Stimulated activated CD4-positive, alpha-beta T cell treated with anti-CD3 and anti-CD28 coated beads, Interleukin-2, amount 100 ng/mL, for 48 hours (primary cell): Measurements from ENCODE around the gene PDK1.
"Not testable (repeated sequence)": the region's sequence is repeated elsewhere in the genome, so short reads cannot be mapped to it uniquely, and the experiment has no call there.

Experiments
- DNase-seq, 2 donors: peaks; one replicate each; pipeline ENCODE4 v3.0.0-alpha.2; 2020

The PDK1 gene

DNA sequence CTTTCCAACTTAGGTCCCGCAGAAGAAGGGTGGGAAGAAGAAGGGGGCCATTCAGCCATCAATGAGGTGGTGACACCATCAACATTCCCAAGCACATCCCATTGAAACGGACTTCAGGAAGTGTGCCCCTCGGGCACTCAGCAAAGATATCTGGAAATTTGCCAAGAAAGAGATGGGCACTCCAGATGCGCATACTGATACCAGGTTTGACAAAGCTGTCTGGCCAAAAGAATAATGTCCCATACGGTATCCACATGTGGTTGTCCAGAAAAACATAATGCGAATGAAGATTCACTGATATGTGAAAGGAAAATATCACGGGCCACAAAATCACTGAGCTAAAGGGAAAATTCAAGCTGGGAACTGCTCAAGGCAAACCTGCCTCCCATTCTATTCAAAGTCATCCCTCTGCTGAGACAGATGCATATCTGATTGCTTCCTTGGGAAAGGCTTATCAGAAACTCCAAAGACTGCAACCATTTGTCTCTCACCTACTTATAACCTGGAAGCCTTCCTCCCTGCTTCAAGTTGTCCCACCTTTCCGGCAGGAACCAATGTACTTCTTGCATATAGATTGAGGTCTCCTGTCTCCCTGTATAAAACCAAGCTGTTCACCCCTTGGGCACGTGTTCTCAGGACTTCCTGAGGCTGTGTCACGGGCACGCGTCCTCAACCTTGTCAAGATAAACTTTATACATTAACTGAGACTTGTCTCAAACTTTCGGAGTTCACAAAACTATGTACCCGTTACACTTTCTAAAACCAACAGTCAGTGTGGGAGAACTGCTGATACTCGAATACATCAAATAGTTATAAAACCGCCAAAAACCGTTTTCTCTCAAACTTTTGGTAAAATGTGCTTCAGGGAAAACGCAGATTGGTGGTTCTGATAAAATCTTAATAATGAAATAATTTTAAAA, 1.3 kb upstream of the PDK1 start:
- no peak for DNase-seq

DNA sequence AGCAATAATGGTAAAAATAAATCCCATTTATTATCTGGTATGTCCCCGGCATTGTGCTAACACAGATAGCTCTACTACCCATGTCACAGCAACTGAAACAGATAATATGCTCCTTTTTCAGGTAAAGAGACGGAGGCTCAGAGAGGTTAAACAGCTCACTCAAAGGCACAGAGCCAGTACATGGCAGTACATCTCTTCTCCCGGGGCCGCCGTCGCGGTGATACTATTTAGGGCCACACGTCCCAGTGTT, 693 bp upstream of the PDK1 start:
- DNase-seq = no peak

- peak; percentile 52 to 53 for DNase-seq
These were observed 569 bp downstream of the PDK1 start for GRCh38 chr2:172556284-172557033.

DNA sequence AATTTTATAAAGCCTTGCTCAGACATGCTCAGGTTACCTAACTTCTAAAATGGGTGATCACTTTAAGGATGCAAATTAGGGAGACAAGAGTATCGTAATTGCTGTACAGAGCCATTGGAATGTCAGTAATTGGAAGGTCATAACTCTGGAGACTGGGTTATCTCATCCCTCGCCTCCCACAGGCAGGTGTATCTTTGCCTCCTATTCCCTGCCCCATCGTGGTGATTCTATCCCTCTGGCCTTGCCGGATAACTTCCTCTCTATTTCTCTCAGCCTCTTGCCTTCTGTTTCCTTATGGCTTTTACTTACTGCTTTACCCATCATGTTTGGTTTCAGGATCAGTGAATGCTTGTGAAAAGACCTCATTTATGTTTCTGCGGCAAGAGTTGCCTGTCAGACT, 2.5 kb downstream of the PDK1 start:
- no peak for DNase-seq

- DNase-seq = no peak
These were observed 4.8 kb downstream of the PDK1 start for GRCh38 chr2:172560721-172561120.

DNA sequence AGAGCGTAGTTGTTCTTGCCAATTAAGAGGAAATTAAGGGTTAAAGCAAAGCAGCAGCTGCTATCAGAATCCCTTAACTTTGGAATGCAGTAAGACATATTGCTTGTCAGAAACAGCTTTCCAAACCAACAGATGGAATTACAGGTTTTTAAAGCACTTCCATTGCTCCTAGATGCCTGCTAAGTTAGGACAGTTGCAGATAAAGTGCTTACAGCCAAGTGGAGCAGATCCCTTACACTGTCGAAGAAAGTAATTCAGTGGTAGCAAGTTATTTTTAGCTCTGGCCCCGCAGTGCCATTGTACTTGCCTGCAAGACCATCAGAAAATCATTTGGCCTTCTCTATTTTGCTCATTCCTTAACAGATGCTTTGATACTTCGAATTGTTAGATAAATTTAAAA, 5.4 kb downstream of the PDK1 start:
- DNase-seq = no peak

GRCh38 chr2:172562298-172562697, 6.4 kb downstream of the PDK1 start:
- no peak for DNase-seq

DNA sequence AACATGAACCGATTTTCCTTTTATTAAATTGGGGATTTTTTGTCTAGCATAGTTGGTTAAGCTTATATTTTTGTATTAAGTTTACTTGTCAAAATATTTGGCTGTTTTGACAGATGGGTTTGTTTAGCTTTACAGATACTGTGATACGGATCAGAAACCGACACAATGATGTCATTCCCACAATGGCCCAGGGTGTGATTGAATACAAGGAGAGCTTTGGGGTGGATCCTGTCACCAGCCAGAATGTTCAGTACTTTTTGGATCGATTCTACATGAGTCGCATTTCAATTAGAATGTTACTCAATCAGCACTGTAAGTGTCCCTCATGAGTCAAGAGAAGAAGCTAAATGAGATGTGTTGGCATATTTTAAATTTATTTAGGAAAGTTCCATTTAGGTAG, 8.5 kb downstream of the PDK1 start:
- no peak for DNase-seq

- DNase-seq = no peak
These were observed 15.4 kb downstream of the PDK1 start for GRCh38 chr2:172571245-172571644.

GRCh38 chr2:172572981-172573380, 17.1 kb downstream of the PDK1 start:
- no peak for DNase-seq

DNA sequence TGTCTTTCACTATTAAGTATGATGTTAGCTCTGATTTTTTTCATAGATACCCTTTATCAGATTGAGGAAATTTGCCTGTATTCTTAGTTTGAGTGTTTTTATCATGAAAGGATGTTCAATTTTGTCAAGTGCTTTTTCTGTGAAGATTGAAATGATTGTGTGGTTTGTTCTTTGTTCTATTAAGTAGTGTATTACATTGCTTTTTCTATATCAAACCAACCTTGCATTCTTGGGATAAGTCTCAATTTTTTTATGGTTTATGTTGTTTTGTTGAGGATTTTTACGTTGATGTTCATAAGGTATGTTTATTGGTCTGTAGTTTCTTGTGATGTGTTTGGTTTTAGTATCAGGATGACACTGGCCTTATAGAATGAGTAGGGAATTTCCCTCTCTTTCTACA, 19.1 kb downstream of the PDK1 start:
- no peak for DNase-seq

- no peak for DNase-seq
These were observed 22.2 kb downstream of the PDK1 start for GRCh38 chr2:172578054-172578453.

GRCh38 chr2:172578860-172579512, 23.1 kb downstream of the PDK1 start:
- DNase-seq = no peak

DNA sequence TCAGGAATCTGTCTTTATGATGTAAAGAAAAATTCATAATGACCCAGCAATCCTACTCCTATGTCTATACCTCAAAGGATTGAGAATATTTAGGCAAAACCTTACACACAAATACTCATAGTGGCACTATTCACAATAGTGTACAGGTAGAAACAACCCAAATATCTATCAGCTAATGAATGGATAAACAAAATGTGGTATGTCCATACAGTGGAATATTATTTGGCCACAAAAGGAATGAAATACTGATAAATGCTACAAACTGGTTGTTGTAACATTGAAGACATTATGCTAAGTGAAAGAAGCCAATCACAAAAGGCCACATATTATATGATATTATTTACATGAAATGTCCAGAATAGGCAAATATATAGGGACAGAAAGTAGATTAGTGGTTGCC, 24.7 kb downstream of the PDK1 start:
- DNase-seq = no peak

- no peak for DNase-seq
These were observed 26.8 kb downstream of the PDK1 start for GRCh38 chr2:172582656-172583055.

GRCh38 chr2:172586245-172586891, 30.5 kb downstream of the PDK1 start:
- DNase-seq = no peak

GRCh38 chr2:172587231-172587630, 31.3 kb downstream of the PDK1 start:
- DNase-seq = not testable (repeated sequence)

DNA sequence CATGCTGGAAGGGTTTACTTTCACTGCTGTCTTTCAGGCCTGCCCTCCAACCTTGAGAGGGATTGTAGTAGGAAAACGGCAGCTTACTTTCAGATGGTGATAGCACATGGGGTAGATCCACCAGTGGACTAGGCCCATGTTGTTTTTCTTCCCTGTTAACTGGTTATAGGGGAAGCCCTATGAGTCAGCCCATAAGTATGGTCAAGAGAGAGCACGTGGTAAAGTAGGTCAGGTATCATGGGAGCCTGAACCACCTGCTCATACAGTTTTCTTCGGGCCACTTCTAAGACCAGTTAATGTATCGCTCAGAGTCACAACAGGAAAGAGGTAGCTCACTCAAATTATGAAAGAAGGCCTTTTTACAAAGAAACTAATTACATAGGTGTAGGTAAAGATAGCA, 33.0 kb downstream of the PDK1 start:
- DNase-seq = no peak

DNA sequence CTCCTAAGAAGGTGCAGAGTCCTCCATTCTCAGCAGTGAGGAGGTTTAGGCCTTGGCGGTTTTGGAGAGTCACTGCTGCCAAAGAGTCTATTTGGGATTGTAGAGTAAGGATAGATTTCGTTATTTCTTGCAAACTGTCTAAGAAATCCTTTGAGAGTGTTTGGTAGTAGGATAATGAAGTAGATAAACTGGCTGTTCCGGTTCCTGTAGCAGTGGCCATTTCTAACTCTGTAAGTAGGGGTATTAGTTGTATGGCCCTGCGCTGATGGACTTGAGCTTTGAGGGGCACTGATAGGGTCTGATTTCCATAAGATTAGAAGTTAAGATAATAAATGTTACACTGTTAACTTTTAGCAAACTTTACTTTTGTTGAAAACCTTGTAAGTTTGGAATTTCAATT, 35.5 kb downstream of the PDK1 start:
- DNase-seq = not testable (repeated sequence)

GRCh38 chr2:172592190-172592589, 36.3 kb downstream of the PDK1 start:
- DNase-seq = not testable (repeated sequence)

DNA sequence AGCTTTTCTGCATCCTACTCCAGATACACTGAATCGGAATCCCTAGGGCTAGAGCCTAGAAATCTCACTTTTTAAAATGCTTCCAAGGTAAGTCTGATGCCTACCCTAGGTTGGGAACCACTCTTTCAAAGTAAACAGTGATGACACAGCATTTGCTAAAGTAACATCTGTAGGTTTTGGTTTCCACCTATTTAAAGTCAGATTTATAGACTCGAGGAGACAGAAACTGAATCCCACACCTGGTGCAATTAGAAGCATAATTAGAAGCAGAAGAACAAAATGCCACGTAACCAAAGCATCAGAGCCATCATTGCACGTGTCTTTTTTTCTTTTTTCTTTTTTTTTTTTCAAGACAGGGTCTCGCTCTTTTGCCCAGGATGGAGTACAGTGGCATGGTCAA, 40.9 kb downstream of the PDK1 start:
- no peak for DNase-seq

DNA sequence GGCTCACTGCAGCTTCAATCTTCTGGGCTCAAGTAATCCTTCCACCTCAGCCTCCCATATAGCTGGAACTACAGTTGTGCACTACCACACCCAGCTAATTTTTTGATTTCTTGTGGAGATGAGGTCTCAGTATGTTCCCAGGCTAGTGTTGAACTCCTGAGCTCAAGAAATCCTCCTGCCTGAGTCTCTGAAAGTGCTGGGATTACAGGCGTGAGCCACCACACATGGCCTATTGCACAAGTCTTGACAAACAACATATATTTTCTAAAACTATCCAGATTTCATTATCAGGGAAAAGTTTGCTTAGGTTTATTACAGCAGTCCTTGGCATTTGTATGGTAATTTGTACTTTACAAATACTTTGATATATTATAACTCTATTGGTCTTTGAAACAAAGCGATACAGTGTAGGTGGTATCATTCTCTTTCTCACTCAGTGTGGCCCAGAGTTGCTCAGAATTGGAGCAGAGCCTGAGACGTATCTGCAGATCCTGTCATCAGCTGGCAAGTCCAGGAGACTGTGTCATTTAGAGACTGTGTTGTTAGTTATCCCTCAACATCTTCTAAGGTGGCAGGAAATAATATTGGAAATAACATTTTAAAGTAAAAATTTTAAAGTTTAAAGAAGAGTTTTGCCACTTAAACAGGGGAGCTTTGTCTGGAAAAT, 41.4 kb downstream of the PDK1 start:
- no peak for DNase-seq

DNA sequence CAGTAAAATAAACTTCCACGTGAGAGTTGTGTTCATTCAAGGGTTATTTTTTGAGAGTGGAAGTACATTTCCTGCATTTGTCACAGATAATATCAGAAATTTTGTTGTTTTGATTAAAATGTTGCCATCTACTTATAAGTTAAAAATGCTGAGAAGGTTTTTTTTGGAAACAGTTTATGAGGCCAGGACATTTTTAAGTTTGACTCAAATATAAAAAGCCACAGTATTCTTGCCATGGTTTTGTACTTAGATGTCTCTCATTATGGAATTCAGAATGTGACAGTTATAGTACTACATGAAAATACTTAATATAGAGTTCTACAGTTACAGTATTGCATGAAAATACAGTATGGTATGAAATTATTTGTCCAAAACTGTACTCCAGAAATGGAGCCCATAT, 44.1 kb downstream of the PDK1 start:
- DNase-seq = no peak
